SKM-1 (cell line): ENCODE results near the gene PPP5C.
"Not testable (repeated sequence)": the region's sequence is repeated elsewhere in the genome, so short reads cannot be mapped to it uniquely, and the experiment has no call there.

Experiments used
- DNase-seq: peaks from one replicate; lab custom pipeline; 2025; ENCODE audit not compliant: unreplicated experiment; lab: John Stamatoyannopoulos, UW

PPP5C gene

DNA sequence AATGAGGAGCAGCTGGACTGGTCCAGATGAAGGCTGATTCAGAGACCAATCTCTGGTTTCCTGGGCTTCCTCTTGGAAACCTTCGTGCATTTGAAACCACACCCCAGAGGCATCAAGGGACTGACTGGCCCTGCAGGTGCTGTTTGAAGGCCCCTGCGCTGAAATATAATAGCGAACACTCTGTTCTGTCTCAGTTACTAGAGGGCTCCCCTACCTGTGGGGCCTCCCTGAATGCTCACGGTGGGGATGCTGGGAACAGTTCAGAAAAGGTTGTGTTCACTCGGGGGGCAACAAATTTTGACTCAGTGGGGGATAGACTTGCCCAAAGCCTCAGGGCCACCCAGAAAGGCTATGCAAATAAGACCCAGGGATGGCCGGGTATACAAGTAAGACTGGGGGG, 60.1 kb downstream of the PPP5C start:
- no peak for DNase-seq

DNA sequence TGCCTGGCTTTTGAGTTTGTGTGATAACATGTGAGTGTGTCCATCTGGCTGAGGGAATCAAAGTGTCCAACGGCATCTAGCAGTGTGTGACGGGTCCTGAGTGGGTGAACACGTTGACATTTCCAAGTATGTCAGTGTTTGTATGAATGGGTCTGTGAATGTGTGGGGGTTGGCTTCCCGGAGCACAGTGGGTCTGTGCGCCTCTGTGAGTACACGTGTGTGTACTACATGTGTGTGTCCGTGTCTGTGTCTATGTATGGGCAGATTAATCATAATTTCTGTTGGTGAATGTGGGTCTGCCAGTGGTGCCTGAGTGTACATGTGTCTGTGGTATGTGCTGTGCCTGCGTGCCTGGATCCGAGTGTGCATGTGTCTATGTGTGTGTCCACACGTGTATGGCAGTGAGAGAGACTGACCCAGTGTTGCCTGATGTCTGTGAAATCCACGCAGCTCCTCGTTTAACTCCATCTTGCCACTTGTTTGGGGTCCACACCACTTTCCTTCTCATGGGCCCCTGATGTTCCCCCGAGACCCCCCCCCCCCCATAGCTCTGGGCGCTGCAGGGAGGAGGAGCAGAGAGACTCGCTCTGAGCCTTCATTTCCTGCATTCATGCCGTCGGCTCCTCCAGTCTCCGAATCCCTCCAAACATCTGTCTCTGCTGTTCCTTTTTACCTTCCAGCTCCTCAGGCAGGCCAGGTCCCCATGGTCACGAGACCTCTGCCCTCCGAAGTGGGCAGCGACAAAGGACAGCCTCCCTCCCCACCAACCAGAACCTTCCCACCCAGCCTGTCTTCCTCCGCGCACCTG, 61.2 kb downstream of the PPP5C start:
- DNase-seq, result no peak

DNA sequence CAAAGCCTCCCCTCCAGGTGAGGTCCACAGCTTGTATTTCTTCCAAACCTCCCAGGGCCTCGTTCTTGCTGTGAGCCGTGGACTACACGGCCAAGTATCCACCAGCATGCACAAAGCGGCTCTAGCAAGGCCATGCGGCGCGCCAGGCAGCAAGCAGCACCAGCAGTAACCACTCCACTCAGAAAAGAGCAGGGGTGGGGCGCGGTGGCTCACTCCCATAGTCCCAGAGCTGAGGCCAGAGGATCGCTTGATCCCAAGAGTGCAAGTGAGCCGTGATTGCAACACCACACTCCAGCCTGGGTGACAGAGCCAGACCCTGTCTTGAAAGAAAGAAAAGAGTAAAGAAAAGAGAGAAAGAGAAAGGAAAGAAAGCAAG, 61.8 kb downstream of the PPP5C start:
- no peak for DNase-seq

DNA sequence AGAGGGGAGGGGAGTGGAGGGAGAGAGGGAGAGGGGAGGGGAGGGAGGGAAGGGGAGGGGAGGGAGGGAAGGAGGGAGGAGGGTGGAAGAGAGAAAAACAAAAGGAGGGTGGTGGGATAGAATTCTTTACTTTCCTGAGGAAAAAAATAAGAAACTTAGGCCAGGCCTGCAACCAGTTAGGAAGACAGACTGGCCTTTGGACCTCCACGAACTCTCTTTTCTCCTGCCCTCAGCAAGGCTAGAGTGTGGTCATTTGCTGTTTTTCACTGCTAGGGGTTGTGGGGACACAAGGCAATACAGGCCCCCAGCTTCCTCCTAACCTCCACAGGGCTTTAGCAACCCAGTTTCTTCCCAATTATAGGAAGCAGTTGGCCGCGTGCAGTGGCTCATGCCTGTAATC, 62.3 kb downstream of the PPP5C start:
- no peak for DNase-seq

DNA sequence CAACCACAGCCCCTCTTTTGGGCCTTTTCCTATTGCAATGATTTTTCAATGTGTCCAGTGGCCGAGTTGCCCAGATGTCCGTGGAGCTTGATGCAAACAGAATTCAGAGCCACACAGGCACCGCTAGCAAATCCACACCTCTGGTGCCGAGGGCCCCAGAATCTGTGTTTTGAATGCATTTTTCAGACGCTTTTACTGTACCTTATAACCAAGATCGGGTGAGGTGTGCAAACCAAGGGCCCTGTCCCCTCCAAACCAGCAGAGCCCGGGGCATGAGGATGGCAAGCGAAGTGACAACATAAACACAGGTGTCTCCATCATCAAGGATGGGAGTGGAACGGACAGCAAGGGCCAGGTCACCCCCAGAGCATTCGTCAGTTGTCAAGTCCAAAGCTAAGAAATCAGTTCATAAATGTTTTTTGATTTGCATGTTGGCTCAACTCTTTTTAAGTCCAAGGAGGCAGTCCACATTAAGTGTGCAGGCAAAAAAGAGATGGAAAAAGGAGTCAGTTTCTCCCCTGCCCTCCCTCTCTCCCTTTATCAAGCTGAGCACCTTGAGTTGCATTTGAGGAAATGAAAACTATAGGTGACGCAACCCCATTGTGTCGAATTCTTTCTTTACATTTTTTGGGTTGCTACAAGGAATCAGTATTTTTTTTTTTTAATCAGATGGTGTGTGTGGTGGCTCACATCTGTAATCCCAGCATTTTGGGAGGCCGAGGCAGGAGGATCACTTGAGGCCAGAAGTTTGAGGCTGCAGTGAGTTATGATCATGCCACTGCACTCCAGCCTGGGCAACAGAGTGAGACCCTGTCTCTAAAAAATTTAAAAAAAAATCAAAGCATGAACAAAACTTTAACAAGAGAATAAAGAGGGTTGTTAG, 63.6 kb downstream of the PPP5C start:
- DNase-seq, result no peak

DNA sequence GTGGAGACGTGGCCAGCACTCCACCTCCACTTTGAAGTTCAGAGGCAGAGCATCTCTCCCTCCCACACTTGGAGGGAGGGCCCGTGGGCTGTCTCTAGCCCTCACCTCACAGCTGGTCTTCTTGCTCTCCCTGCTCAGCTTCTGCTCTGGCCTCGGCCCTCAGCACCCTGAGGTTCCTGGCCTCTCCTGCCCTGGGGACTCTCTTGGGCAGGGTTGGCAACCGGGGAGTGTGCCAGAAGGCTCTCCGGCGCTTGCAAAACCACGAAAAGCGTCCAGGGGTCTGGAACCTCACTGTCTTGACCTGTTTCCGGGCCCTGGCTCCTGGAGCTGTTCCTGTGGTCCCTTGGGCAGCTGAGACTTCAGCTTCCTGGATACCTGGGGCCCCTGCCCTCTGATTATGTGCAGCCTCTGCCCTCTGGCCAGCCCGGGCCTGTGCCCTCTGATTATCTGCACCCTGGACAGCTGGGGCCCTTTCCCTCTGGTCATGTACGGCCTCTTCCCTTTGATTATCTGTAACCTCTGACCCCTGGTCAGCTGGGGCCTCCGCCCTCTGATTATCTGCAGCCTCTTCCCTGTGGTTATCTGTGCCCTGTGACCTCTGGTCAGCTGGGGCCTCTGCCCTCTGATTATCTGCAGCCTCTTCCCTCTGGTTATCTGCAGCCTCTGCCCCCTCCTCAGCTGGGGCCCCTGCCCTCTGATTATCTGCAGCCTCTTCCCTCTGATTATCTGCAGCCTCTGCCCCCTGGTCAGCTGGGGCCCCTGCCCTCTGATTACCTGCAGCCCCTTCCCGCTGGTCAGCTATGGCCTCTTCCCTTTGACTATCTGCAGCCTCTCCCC, 64.4 kb downstream of the PPP5C start:
- no peak for DNase-seq

DNA sequence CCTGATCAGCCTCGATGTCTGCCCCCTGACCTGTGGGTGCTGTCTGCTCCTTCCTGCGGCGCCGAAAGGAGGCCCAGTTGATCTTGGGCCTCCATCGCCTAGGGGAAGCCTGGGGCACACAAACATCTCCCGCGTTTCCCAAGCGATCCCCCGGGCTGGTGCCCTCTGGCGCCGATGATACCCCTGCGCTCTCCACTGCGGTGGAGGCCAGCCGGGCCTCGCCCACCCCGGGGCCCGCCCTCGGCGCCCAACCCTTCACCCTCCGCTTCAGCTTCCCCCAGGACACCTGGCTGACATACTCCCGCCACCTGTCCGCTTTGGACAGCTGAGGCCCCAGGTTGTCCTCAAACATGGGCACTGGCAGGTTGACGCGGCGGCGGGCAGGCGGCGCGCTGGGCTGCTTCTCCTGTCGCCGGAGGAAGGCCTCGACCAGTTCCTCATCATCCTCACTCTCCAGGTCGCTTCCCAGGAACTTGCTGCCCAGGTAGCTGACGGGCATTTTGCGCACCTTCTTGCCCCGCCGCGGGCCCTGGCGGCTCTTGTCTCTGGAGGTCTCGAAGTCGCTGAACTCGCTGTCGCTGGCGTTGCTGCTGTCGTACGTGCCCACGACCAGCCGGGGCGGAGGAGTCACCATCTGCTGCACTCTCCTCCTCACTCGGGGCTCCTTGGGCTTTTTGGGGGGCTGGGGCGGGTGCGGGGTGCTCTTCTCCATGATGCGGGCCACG, 65.2 kb downstream of the PPP5C start:
- DNase-seq, result no peak

DNA sequence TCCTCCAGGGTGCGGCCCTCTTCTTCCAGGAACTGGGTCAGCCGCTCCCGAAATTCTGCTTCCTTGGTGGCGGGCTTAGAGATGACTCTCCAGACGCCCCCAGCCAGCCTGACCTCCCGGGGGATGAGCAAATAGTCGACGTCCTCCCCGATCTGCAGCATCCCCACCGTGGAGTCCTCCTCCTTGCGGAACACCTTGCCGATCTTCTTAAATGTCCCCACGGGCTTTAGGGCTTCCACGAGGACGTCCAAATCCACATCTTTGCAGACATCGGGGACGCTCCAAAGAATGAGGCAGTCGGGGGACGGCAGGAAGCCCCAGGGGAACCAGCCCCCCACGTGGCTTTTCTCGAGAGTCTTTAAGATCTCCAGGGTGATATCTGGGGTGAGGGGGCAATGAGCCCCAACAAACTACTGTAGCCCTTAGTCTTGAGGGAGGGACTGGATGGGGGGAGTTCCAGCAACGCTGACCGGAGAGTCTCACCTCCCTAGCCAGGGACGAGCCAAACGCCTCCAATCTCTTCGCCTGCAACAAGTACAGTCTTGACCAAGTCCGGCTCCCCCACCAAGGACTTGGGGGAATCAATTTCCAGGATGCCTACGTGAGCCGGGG, 65.9 kb downstream of the PPP5C start:
- DNase-seq, result no peak

DNA sequence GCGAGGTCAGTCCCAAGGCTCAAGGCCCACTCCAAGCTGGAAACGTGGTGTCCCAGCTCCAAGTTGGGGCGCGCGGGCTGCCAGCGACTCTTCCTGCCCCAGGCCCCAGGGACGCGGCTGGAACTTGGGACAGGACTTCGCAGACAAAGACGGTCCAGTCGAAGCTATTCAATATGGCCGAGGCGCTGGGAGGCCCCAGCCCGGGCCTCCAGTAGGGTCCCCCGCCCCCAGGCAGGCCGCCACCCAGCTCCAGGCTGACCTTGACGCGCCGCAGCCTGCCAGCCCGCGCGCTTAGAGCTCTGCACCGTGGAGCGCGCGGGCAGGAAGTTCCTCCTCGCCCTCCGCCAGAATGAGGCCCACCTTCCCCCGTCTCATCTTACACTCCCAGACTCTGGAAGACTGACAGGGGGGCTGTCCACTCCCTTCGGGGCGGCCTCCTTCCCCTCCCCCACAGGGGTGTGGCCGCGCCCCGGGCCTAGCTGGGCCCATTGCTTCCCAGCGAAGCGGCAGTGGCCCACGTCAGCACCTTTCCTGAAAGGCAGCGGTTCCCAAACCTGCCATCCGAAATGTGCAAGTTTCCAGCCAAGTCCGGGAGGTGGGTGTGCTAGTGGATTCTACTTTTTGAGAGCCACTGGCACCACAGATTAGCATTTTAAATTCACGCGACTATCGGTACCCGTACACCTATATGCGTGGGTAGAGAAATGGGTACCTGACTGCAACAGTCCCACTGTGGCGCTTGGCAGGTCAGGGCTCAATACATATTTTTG, 66.6 kb downstream of the PPP5C start, which contains the start of gene CCDC8:
Gene CCDC8 (minus strand): TSS at position 303 of the 770 bp plus-strand sequence. CDS start 754 bp downstream, outside the sequence.
- DNase-seq, result no peak

DNA sequence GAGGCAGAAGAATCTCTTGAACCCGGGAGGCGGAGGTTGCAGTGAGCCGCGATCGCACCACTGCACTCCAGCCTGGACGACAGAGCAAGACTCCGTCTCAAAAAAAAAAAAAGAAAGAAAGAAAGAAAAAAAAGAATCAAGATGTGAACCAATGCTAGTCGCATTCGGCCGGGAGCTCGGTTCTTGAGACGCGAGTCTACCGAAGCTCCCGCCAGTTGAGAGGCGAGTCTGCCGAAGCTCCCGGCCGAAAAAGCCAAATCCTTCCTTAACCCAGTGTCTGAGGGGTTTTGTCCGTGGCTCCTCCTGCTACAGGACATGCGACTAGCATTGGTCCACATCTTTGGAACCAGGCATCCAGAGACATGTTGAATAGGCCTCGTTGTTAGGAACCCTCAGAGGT, 68.0 kb downstream of the PPP5C start:
- DNase-seq, result not testable (repeated sequence)

DNA sequence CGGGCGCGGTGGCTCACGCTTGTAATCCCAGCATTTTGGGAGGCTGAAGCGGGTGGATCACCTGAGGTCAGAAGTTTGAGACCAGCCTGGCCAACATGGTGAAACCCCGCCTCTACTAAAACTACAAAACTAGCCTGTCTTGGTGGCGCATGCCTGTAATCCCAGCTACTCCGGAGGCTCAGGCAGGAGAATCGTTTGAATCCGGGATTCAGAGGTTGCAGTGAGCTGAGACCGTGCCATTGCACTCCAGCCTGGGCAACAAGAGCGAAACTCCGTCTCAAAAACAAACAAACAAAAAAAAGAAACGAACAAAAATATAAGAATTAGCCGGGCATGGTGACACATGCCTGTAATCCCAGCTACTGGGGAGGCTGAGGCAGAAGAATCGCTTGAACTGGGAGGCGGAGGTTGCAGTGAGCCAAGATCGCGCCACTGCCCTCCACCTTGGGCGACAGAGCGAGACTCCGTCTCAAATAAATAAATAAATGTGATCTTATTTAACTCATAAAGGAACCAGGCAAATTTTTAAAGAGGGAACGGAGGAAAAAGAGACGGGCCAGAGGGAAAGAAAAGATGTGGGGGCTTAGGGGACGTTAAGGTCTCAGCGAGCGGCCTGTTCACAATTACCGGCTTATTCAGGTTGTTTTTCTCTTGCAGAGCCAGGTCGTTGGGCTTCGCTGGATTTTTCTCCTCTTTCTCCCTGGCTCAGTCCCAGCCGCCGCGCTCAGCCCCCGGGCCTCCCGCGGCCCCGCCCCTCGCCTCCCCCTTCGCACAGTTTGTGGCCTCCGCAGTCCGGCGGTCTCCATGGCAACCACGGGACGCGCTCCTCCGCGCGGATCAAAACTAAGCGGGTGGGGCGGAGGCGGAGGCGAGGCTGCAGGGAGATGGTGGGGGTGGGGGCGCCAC, 69.2 kb downstream of the PPP5C start:
- not testable (repeated sequence) for DNase-seq

DNA sequence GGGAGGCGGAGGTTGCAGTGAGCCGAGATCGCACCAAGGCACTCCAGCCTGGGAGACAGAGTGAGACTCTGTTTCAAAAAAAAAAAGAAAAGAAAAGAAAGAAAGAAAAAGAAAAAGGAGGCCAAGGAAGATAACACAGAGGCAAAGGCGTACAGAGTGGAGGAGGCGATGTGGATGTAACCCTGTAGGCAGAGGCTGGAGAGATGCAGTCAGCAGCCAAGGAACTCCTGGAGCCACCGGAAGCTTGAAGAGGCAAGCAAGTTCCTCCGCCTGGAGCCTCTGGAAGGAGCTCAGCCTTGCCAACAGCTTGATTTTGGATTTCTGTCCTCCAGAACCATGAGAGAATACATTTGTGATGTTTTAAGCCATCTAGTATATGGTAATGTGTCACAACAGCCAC, 73.2 kb downstream of the PPP5C start:
- DNase-seq, result no peak

DNA sequence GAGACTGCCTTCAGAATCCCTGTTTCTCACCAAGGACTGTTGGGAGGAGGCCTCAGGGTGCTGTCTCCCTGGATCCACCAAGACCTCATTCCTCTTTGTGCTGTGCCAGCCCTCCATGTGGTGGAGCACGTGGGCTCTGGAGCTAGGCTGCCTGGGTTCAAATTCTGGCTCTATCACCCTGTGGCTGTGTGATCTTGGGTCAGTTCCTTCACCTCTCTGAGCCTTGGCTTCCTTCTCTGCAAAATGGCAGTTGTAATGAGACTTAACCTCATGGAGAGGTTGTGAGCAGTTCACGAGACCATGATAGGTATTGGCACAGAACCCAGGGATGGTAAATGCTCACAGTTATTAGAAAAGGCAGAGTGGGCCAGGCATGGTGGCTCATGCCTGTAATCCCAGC, 75.5 kb downstream of the PPP5C start:
- no peak for DNase-seq

DNA sequence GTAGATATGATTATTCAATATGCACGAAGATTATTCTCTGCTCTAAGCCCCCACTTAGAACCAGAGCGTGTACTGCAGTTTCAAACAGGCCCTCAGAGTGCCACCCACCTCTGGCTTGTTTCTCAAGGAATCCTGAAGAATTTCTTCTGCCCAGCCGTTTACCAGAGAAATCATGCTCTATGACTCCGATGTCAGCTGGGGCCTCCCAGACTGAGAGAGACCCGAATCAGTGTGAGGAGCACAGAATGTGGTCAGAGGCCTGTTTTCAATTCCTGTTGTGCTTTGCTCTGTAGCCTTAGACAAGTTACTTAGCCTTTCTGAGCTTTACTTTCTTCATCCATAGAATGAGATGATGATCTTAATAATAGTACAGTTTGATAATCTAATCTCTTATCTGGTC, 76.3 kb downstream of the PPP5C start:
- DNase-seq, result no peak

DNA sequence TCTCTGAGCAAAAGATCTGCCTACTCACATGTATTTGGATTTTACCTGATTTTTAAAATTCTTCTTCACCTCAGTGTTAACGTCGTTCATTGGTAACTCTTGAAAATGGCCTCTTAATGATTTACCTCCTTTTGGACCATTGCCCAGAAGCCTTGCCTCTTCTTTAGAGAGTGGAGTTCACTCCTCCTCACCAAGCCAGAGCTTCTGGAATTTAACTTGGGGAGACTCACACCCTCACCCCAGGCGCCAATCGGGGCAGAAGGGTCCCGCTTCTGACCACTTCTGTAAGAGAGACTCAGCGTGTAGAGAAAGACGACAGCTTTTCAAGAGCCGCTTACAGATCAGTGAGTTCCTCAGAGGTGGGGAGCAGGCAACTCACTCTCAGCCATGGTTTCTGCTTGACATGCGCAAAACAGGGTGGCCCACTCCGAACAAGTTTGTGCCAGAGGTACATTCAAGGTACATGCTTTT, 79.2 kb downstream of the PPP5C start:
- no peak for DNase-seq

DNA sequence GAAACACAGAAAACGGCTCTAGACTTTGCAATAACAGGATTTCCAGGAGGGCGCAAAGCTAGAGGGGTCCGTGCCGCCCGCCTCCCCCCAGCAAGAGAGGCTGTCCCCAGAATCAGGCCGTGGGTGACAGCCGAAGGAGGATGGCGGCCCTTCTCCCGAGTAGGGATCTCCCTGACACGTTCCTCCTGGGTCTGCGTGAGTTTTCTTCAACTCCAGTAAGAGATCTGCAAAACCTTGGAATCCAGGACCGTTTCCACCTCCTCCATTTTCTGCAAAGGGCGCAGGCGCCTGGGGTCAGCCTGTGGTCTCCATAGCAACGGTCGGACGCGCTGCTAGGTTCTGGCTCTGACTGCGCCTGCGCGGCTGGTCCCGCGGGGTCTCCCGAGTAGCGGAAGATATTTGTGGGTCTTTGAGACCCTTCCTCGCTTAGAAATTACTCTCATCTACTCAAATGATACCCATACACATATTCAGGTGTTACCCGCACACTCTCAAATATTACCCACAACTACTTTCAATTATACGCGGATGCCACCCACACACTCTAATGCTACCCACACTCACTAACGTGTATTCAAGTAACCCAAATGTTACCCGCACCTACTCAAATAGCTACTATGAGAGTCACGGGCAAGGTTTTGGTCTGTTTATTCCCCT, 79.7 kb downstream of the PPP5C start:
- no peak for DNase-seq

DNA sequence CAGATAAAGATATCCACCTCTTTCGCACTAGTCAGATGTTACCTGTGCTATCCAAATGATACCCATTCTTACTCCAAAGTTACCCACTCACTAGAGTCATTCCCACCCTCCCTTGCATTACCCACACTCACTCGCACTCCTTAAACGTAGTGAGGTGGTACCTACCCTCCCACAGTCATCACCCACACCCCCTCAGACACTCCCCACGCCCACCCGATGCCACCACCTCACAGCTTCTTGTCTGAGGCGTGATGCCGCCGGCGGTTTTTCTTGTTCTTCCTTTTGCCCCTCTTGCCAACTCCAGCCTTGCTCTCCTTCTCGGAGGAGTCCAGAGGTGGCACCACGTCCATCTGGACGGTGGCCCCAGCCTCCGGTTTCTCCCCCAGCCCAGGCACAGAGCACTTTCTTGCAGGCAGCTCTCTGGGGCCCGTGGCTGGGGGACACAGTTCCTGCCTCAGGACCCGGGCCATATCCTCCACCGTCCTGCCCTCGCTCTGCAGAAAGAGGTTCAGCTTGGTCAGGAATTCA, 80.7 kb downstream of the PPP5C start:
- no peak for DNase-seq
